Panc1 (cell line): ENCODE measurements around the gene PRPF40B. TPM values are rescaled to one million over a fixed set of nuclear protein-coding genes. Genes with fewer than 3 reads are reported as not detected.

Experiments
- ATAC-seq: fragments of 200-7000 bp; cut with Tn5 transposase; 2 replicates; pipeline ENCODE4 v1.9.1; 2020; ENCODE audit warnings: mild to moderate bottlenecking, moderate library complexity
- BruUV-seq: library from RNA; stranded (reverse); fragments of 400-500 nt; replicated peaks from 2 replicates; lab custom pipeline; 2021; lab: Mats Ljungman, UMichigan
- CTCF ChIA-PET: fragments of 300-600 bp; sonication (Branson Sonifier 250); formaldehyde crosslinking; loops from one replicate; lab custom pipeline; 2022; ENCODE audit warnings: antibody characterized with exemption; lab: Charles Lee
- POLR2A ChIA-PET: fragments of 300-600 bp; sonication (Branson Sonifier 250); formaldehyde crosslinking; loops from one replicate; lab custom pipeline; 2022; ENCODE audit warnings: antibody characterized with exemption; lab: Charles Lee
- DNase-seq: peaks from one replicate; pipeline ENCODE4 v3.0.0-alpha.2; 2010; ENCODE audit warnings: low read depth, low spot score
- H3K27ac ChIP-seq: 2 replicates; pipeline ENCODE4 v1.5.1; 2011; ENCODE audit warnings: mild to moderate bottlenecking, low read length, inconsistent platforms
- H3K27me3 ChIP-seq: fragments of 200-500 bp; sonication (Bioruptor generic); 2 replicates; pipeline ENCODE4 v1.6.0; 2014; ENCODE audit warnings: low read length, inconsistent platforms; ENCODE audit not compliant: control insufficient read depth, insufficient read depth
- H3K36me3 ChIP-seq: fragments of 200-500 bp; sonication (Bioruptor generic); 2 replicates; pipeline ENCODE4 v1.5.1; 2014; ENCODE audit warnings: inconsistent platforms, mild to moderate bottlenecking, low read length, moderate library complexity; ENCODE audit not compliant: control insufficient read depth, insufficient read depth
- H3K4me1 ChIP-seq: 2 replicates; pipeline ENCODE4 v1.5.1; 2011; ENCODE audit warnings: inconsistent platforms, mild to moderate bottlenecking, low read length, moderate library complexity; ENCODE audit not compliant: control insufficient read depth, insufficient read depth
- H3K4me3 ChIP-seq, 2 experiments: 2 replicates each; pipeline ENCODE4 v1.5.1; 2011 to 2012; ENCODE audit warnings: low read depth in 2 of 2, low read length in 2 of 2, mild to moderate bottlenecking in 2 of 2, inconsistent platforms in 1 of 2, moderate library complexity in 1 of 2
- H3K9me3 ChIP-seq: fragments of 200-500 bp; sonication (Bioruptor generic); 2 replicates; pipeline ENCODE4 v1.5.1; 2014; ENCODE audit warnings: low read depth, mild to moderate bottlenecking, inconsistent platforms, low read length, moderate library complexity; ENCODE audit not compliant: control insufficient read depth, insufficient read depth
- POLR2AphosphoS5 ChIP-seq: IDR thresholded peaks from 2 replicates; pipeline ENCODE4 v1.6.1; 2012; ENCODE audit warnings: mild to moderate bottlenecking, low read depth, low read length, moderate library complexity
- SIN3A ChIP-seq: IDR thresholded peaks from 2 replicates; pipeline ENCODE4 v1.6.1; 2012; ENCODE audit warnings: low read depth, mild to moderate bottlenecking, low read length, moderate library complexity, borderline replicate concordance; ENCODE audit not compliant: insufficient read depth
- TCF7L2 ChIP-seq: IDR thresholded peaks from 2 replicates; pipeline ENCODE4 v1.6.1; 2011; ENCODE audit warnings: mild to moderate bottlenecking, low read depth, low read length, inconsistent platforms
- in situ Hi-C: cut with HindIII; loops from 2 replicates; pipeline ENCODE4 v1.10.0; 2016; ENCODE audit warnings: low sequenced_read_pairs, low pct_unique_long_range_greater_than_20kb
- intact Hi-C: fragments of 100-400 bp; cut with micrococcal nuclease; formaldehyde crosslinking; loops from one replicate; pipeline ENCODE4 v1.10.0; 2022; ENCODE audit not compliant: unreplicated experiment
- total RNA-seq: library from RNA; stranded (reverse); gene quantifications from one replicate; pipeline ENCODE4 v1.2.1, GENCODE V29; 2021; ENCODE audit not compliant: unreplicated experiment
- TF ChIP-seq, protein P1 (sequence below): fragments of 450-650 bp; IDR thresholded peaks from 2 replicates; pipeline ENCODE4 v1.5.1; 2017; ENCODE audit warnings: mild to moderate bottlenecking
- TF ChIP-seq, protein P2 (sequence below), 2 experiments: IDR thresholded peaks; 2 replicates each; pipeline ENCODE4 v1.6.1; 2011 to 2012; ENCODE audit warnings: low read depth in 2 of 2, control low read depth in 1 of 2, low read length in 1 of 2, mild to moderate bottlenecking in 1 of 2, moderate library complexity in 1 of 2; ENCODE audit not compliant: insufficient read depth in 1 of 2

The PRPF40B gene
- total RNA-seq, 1 experiment from 2014 or later: 26.3 TPM

DNA sequence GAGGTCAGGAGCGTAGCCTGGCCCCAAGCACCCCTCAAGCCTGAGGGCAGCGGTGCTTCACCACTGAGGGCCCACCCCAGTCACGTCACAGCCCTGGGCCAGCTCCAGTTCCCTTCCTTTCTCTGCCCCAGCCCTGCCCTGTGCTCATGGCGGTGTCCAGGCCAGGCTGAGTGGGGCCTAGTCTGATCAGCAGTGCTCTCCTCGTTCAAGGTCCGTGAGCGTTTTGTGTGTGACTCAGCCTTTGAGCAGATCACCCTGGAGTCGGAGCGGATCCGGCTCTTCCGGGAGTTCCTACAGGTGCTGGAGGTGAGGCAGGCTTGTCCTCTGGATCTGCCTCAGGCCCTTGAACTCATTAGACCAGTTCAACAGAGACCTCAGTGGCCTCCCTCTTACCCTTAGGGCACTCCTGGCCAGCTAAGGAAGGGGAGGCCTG is 19.0 kb downstream of the PRPF40B start:
- TF ChIP-seq, protein P1, sequence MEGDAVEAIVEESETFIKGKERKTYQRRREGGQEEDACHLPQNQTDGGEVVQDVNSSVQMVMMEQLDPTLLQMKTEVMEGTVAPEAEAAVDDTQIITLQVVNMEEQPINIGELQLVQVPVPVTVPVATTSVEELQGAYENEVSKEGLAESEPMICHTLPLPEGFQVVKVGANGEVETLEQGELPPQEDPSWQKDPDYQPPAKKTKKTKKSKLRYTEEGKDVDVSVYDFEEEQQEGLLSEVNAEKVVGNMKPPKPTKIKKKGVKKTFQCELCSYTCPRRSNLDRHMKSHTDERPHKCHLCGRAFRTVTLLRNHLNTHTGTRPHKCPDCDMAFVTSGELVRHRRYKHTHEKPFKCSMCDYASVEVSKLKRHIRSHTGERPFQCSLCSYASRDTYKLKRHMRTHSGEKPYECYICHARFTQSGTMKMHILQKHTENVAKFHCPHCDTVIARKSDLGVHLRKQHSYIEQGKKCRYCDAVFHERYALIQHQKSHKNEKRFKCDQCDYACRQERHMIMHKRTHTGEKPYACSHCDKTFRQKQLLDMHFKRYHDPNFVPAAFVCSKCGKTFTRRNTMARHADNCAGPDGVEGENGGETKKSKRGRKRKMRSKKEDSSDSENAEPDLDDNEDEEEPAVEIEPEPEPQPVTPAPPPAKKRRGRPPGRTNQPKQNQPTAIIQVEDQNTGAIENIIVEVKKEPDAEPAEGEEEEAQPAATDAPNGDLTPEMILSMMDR: no peak
- TF ChIP-seq SIN3A (no peak), POLR2AphosphoS5 (no peak), TCF7L2 (no peak)
- TF ChIP-seq, protein P2, sequence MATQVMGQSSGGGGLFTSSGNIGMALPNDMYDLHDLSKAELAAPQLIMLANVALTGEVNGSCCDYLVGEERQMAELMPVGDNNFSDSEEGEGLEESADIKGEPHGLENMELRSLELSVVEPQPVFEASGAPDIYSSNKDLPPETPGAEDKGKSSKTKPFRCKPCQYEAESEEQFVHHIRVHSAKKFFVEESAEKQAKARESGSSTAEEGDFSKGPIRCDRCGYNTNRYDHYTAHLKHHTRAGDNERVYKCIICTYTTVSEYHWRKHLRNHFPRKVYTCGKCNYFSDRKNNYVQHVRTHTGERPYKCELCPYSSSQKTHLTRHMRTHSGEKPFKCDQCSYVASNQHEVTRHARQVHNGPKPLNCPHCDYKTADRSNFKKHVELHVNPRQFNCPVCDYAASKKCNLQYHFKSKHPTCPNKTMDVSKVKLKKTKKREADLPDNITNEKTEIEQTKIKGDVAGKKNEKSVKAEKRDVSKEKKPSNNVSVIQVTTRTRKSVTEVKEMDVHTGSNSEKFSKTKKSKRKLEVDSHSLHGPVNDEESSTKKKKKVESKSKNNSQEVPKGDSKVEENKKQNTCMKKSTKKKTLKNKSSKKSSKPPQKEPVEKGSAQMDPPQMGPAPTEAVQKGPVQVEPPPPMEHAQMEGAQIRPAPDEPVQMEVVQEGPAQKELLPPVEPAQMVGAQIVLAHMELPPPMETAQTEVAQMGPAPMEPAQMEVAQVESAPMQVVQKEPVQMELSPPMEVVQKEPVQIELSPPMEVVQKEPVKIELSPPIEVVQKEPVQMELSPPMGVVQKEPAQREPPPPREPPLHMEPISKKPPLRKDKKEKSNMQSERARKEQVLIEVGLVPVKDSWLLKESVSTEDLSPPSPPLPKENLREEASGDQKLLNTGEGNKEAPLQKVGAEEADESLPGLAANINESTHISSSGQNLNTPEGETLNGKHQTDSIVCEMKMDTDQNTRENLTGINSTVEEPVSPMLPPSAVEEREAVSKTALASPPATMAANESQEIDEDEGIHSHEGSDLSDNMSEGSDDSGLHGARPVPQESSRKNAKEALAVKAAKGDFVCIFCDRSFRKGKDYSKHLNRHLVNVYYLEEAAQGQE (IDR thresholded peaks at IDR 0.05; ENCODE audit: insufficient read depth in 1 of 2, low read depth in 2 of 2, low read length in 1 of 2): no peak
- no peaks in the 10 kb centered on the region for H3K27me3 ChIP-seq
- H3K4me1 ChIP-seq: peaks cover 3% of the 10 kb centered on the region; the same call in 1 of the 2 replicates
- H3K9me3 ChIP-seq: no peaks in the 10 kb centered on the region
- in situ Hi-C loops (no loop called here), intact Hi-C loops (loop anchor here (10.0 kb wide), 1 partner anchor 102 kb away; the partner anchor contains the start of gene TMBIM6)
- BruUV-seq: no TSS peak
- no peak overlapping the region for H3K4me3 ChIP-seq
- no peak for DNase-seq
- peaks cover 10% of the 10 kb centered on the region for H3K36me3 ChIP-seq
- H3K27ac ChIP-seq: no peak overlapping the region
- ChIA-PET POLR2A (interaction anchor here (0.5 kb wide), 1 partner anchor 109 kb away, joined by 10 read pairs; no protein-coding TSS in a partner anchor), CTCF (no interaction called here)
- no peak; the same call in 1 of the 2 replicates for ATAC-seq

DNA sequence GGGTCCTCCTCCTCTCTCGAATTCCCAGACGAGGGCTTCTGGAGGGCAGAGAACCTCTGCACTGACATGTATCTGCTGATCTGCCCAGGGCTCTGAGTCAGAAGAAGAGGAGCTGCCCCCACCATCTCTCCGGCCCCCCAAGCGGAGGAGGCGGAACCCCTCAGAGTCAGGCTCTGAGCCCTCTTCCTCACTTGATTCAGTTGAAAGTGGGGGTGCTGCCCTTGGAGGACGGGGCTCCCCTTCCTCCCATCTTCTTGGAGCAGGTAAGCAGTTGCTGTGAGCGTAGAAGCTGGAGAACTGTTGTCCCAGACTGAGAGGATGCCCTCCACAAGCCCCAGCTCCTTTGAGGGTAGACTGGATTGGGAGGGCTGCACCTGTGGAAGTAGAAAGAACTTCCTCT is 19.8 kb downstream of the PRPF40B start:
- ATAC-seq (no peak), DNase-seq (no peak)
- in situ Hi-C loops (no loop called here), intact Hi-C loops (loop anchor here (10.0 kb wide), 1 partner anchor 102 kb away; the partner anchor contains the start of gene TMBIM6)
- Histone ChIP-seq H3K27ac (no peak overlapping the region), H3K27me3 (no peaks in the 10 kb centered on the region), H3K4me3 (no peak overlapping the region), H3K36me3 (peaks cover 10% of the 10 kb centered on the region), H3K4me1 (peaks cover 3% of the 10 kb centered on the region; the same call in 1 of the 2 replicates), H3K9me3 (no peaks in the 10 kb centered on the region)
- BruUV-seq: no TSS peak
- POLR2A ChIA-PET: no interaction called here
- CTCF ChIA-PET: interaction anchor here (1.0 kb wide), 1 partner anchor 103 kb away, joined by 3 read pairs; no protein-coding TSS in a partner anchor
- TF ChIP-seq, protein P1: no peak
- TF ChIP-seq POLR2AphosphoS5: no peak
- TF ChIP-seq TCF7L2: no peak
